BJ (cell line): ENCODE results near the gene NINJ2. TPM values are rescaled to one million over a fixed set of nuclear protein-coding genes. Genes with fewer than 3 reads are reported as not detected.

ENCODE experiments used
- CTCF ChIA-PET: fragments of 350-600 bp; formaldehyde crosslinking; extraction: SDS; loops from one replicate; lab custom pipeline; 2021; ENCODE audit warnings: antibody characterized with exemption, inconsistent platforms; lab: Yijun Ruan, JAX
- POLR2A ChIA-PET: fragments of 300-600 bp; sonication (Branson Sonifier 250); formaldehyde crosslinking; extraction: SDS; loops from one replicate; lab custom pipeline; 2021; ENCODE audit warnings: antibody characterized with exemption; lab: Charles Lee
- DNase-seq: peaks from one replicate; pipeline ENCODE4 v3.0.0-alpha.2; 2011; ENCODE audit warnings: low read depth
- H3K27me3 ChIP-seq: 2 replicates; pipeline ENCODE4 v1.6.0; 2011; ENCODE audit warnings: low read length; ENCODE audit not compliant: control insufficient read depth, insufficient read depth
- H3K36me3 ChIP-seq: 2 replicates; pipeline ENCODE4 v1.5.1; 2011; ENCODE audit warnings: low read length; ENCODE audit not compliant: control insufficient read depth, insufficient read depth
- H3K4me3 ChIP-seq: 2 replicates; pipeline ENCODE4 v1.5.1; 2011; ENCODE audit warnings: low read depth, mild to moderate bottlenecking, control low read depth, low read length
- CTCF ChIP-seq: IDR thresholded peaks from 2 replicates; pipeline ENCODE4 v1.5.1; 2011; ENCODE audit warnings: low read depth, mild to moderate bottlenecking, control low read depth, inconsistent platforms, low read length, moderate library complexity; ENCODE audit not compliant: insufficient read depth
- polyA plus RNA-seq: library from polyadenylated mRNA; depleted of rRNA; stranded (reverse); fragments of >200 nt; gene quantifications from 2 replicates; pipeline ENCODE4 v1.2.3, GENCODE V29; 2011

Gene NINJ2
- polyA plus RNA-seq, 1 experiment, result 0.32 TPM

GRCh38 chr12:681568-682256, 18.5 kb upstream of the NINJ2 start:
- ChIA-PET POLR2A (no interaction called here), CTCF (no interaction called here)
- no peak for DNase-seq
- TF ChIP-seq CTCF, result no peak
- H3K4me3 ChIP-seq, result no peak overlapping the region
- no peaks in the 10 kb centered on the region for H3K36me3 ChIP-seq
- H3K27me3 ChIP-seq, result peaks cover 4% of the 10 kb centered on the region; the same call in 1 of the 2 replicates

- no peak for DNase-seq
- Histone ChIP-seq H3K36me3 (no peaks in the 10 kb centered on the region), H3K4me3 (no peak overlapping the region), H3K27me3 (peaks cover 3% of the 10 kb centered on the region)
- POLR2A ChIA-PET, result no interaction called here
- CTCF ChIA-PET, result no interaction called here
- TF ChIP-seq CTCF, result no peak
Observed at GRCh38 chr12:678747-679712, 15.8 kb upstream of the NINJ2 start.

- no peak for DNase-seq
- CTCF ChIA-PET, result interaction anchor here (0.6 to 1.5 kb wide), 2 partner anchors 9 to 14 kb away, joined by 3 to 4 read pairs; no protein-coding TSS in a partner anchor
- Histone ChIP-seq H3K4me3 (no peak overlapping the region), H3K27me3 (peaks cover 5% of the 10 kb centered on the region), H3K36me3 (no peaks in the 10 kb centered on the region)
- no peak for TF ChIP-seq CTCF
- POLR2A ChIA-PET, result no interaction called here
Observed at GRCh38 chr12:675562-675961, 12.3 kb upstream of the NINJ2 start.

GRCh38 chr12:674272-674781, 11.1 kb upstream of the NINJ2 start:
- no peak for DNase-seq
- Histone ChIP-seq H3K27me3 (peaks cover 5% of the 10 kb centered on the region), H3K4me3 (no peak overlapping the region), H3K36me3 (no peaks in the 10 kb centered on the region)
- no peak for TF ChIP-seq CTCF
- POLR2A ChIA-PET, result no interaction called here
- CTCF ChIA-PET, result no interaction called here

- no peaks in the 10 kb centered on the region for H3K36me3 ChIP-seq
- H3K27me3 ChIP-seq, result peaks cover 4% of the 10 kb centered on the region
- TF ChIP-seq CTCF, result no peak
- H3K4me3 ChIP-seq, result no peak overlapping the region
- ChIA-PET CTCF (no interaction called here), POLR2A (no interaction called here)
- no peak for DNase-seq
Observed at GRCh38 chr12:673849-674248, 10.6 kb upstream of the NINJ2 start.
